Measurements from ENCODE around the gene PRKCB.

PRKCB gene

DNA sequence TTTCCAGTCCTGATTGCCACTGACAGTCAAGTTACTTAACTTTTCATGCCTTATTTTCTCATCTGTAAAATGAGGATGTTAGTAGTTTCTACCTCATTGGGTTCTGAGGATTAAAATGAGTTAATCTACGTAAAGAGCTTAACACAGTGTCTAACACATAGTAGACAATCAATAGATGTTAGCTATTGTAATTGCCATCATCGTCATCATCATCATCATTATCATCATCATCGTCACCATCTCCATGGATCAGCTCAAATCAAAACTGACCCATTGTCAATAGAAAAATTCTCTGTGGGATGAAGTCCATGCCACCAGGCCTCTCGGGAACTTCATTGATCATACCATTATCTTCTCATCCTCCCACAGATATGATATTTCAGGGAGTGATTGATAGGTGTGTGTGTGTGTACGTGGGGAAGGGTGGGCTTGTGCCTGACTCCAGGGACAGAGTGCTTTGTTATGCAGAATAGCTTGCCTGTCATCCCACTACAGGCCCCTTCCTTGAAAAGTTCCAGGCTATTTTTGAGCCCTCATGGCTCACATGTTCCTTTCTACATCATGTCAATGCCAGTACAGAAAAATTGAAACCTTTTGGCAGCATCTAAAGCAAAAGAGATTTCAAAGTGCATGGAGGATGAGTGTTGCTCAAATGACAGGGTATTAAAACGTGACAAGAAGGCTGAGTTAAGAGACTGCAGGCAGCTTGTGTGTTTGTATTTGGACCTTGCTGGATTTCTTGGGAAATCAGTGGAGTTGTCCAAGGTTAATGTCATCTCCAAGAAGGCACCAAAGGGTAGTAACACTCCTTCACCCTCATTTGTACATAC lies 133.9 kb downstream of the PRKCB start:
- DNase-seq, result no peak

DNA sequence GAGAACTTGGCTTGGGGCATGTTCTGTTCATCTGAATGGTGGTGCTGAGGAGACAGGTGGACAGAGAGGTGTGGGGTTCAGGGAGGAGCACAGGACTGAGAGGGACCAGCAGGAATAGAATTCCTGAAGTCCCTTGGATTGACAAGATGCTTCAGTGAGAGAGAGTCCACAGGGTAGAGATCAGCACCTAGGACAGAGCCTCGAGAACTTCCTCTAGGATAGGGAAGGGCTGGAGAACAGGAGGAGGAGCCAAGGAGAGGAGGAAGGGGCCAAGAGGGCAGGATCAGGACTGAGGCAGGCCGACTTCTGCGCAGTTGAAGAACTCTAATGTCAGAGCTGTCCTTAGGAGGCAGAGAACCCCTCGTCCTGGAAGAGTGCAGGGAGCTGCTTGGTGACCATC lies 138.4 kb downstream of the PRKCB start:
- DNase-seq, result no peak

- DNase-seq, result peak in 1 of 2 experiments; percentile 38
Observed at GRCh38 chr16:23975293-23975692, 139.5 kb downstream of the PRKCB start.

- no peak for DNase-seq
Observed at GRCh38 chr16:23976091-23976490, 140.3 kb downstream of the PRKCB start.

GRCh38 chr16:23976524-23976923 lies 140.7 kb downstream of the PRKCB start:
- DNase-seq, result peak in 1 of 2 experiments; percentile 41

DNA sequence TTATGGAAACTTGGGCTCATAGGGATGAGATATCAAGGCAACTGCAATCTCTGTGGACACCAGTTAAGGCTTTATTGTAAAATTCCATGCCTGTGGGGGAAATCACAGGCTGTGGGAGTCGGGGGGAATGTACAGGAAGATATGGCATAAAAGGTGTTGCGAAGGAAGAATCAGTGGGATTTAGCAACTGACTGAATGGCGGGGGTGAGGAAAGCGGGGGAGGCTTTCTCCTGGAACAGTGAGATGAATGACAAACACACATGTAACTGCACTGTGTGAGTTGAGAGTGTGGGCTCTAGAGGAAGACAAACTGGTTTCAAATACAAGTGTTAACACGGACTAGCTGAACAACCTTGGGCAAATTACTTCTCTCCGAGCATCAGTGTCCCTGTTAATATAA lies 143.7 kb downstream of the PRKCB start:
- DNase-seq, result no peak

- no peak for DNase-seq
Observed at GRCh38 chr16:23979982-23980381, 144.2 kb downstream of the PRKCB start.

DNA sequence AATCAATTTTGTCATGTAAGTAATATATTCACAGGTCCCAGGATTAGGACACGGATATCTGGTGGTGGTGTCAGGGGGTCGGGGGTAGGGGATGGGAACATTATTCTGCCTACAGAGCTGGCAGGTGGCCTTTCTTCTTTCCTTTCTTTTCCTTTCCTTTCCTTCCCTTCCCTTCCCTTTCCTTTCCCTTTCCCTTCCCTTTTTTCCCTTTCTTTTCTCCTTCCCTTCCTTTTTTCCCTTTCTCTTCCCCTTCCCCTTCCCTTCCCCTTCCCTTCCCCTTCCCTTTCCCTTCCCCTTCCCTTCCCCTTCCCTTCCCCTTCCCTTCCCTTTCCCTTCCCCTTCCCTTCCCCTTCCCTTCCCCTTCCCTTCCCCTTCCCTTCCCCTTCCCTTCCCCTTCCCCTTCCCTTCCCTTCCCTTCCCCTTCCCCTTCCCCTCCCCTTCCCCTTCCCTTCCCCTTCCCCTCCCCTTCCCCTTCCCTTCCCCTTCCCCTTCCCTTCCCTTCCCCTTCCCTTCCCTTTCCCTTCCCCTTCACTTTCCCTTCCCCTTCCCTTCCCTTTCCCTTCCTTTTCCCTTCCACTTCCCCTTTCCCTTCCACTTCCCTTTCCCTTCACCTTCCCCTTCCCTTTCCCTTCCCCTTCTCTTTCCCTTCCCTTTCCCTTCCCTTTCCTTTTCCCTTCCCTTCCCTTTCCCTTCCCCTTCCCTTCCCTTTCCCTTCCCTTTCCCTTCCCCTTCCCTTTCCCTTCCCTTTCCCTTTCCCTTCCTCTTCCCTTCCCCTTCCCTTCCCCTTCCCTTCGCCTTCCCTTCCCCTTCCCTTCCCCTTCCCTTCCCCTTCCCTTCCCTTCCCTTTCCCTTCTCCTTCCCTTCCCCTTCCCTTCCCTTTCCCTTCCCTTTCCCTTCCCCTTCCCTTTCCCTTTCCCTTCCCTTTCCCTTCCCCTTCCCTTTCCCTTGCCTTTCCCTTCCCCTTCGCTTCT lies 145.9 kb downstream of the PRKCB start:
- no peak for DNase-seq

GRCh38 chr16:23986455-23986854 lies 150.7 kb downstream of the PRKCB start:
- no peak for DNase-seq

DNA sequence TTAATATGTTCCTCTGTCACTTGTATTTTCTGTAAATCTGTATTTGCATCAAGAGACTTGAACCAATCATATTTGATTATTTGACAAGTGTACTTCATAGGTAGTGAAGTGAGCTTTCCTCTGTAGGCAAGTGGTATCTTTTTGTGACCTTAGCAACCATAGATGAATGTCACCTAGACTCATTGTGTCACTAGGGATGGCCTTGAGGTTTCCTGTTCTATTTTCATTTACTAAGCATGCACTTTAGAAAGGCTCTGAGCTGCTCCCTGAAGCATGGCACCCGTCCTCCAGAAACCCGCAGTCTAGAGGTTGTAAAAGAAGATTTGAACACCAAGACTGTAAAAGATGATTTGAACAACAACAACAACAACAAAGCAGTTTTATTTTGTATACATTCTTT lies 151.7 kb downstream of the PRKCB start:
- no peak for DNase-seq

- DNase-seq, result no peak
Observed at GRCh38 chr16:23990507-23990906, 154.7 kb downstream of the PRKCB start.

- DNase-seq, result no peak
Observed at GRCh38 chr16:23991066-23991465, 155.3 kb downstream of the PRKCB start.

DNA sequence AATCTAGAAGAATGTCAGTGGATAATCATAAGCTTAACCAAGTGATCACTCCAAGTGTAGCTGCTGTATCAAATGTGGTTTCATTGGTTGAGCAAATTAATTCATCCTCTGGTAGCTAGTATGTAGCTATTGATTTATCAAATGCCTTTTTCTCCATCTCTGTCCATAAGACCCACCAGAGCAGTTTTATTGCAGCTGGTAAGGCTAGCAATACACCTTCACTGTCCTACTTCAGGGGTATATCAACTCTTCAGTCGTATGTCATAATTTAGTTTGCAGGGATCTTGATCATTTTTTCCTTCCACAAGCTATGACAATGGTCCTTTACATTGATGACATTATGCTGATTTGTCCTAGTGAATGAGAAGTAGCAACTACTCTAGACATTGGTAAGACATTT lies 158.8 kb downstream of the PRKCB start:
- no peak for DNase-seq

GRCh38 chr16:23996258-23996955 lies 160.6 kb downstream of the PRKCB start:
- DNase-seq, result no peak

- no peak for DNase-seq
Observed at GRCh38 chr16:23998771-23999170, 163.0 kb downstream of the PRKCB start.

DNA sequence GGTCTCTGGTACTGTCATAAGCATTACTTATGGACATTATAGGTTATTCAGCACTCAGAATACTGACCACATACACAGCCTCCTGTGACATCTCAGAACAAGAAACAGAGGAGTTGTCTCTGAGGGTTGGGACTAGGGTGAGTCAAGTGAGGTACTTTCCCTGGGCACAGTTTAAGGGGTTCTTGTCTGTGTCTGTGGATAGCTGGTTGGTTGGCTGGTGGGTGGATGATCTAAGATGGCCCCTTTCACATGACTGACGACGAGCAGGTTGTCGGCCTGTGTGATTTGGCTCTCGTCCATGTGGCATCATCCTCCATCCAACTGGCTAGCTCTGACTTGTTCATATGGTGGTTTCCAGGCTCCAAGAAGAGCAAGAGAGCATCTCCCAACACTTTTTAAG lies 163.9 kb downstream of the PRKCB start:
- DNase-seq, result peak; percentile 79 to 83

DNA sequence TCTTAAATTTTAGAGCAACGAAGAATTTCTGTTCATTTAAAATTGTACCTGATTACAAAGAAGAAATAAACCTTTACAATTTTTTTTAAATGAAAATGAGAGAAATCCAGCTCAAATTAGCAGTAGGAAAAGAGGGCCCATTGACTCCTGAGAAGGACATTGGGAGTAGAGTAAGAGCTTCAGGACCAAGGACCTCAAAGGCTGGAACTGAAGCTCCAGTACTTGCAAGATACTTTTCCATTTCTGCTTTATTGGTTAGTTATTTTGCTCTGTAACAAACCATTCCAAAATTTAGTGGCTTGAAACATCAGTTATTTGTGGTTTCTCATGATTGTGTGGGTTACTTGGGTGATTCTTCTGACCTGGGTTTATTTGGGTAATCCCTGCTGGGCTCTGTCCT lies 165.9 kb downstream of the PRKCB start:
- no peak for DNase-seq

DNA sequence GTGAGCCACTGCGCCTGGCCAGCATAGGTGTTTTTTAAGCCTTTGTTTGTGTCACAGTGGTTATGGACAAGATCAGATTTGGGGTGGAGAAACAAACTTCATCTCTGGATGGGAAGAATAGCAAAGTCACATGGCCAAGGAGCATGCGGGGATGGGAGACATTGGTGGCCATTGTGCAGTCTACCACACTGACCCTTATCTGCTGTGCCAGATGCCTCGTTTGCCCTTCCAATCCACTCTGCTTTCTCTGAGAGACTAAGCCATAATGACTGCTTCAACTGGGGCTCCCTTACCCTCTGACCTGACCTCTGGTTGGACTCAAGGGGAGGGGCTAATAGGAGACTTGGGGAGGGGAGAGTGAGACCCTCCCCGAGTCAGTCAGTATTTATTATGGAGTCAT lies 166.8 kb downstream of the PRKCB start:
- no peak for DNase-seq

DNA sequence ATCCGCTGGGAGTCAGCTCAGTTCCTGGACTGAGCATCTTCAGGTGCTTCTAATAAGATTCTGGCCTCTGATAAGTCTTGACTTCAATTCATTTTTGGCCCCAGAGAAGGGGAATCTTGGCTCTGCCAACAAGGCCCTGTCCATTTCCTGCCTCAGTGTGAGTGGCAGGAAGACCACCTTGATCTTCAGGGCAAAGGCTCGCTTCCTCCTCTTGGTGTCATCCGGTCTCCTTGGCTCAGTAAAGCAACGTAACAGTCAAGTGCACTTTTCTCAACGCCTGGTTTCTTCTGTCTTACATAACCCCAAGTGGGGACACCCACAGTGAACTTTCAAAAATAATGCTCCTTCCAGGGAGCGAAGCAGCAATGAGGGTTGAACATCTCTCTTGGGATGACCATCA lies 169.8 kb downstream of the PRKCB start:
- no peak for DNase-seq

DNA sequence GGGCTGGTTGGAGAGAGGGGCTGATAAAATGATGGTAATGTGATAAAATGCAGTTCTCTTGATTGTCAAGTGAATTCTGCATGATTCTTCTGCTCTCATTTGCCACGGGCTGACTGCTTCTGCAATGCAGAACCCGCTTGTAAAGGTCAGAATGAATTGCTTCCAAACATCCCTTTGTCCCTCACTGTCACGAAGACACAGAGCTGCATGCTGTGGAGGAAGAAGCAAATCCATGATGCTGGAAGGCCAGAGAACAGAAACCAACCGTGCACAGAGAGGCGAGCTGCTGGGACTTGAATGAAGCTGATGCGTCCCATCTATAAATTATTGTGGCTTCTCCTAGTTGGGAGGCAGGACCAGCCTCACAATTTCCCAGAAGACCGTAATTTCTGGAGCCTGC lies 171.6 kb downstream of the PRKCB start:
- no peak for DNase-seq

DNA sequence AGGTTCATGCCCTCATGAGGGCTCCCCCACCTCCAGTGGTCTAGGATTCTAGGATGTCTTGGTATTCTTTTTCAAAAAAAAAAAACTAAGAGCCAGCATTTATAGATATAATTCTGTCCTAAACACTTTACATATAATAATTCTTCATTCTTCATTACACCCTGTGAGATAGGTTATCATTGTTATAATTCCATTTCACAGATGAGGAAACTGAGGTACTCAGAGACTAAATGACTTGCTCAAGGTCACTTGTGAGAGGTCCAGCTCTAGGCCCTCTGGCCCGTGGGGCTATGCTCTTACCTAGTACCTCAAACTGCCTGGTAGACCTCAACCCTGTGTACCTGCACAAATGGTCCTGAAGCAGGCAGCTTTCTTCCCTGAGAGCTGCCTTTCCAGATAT lies 172.2 kb downstream of the PRKCB start:
- no peak for DNase-seq

DNA sequence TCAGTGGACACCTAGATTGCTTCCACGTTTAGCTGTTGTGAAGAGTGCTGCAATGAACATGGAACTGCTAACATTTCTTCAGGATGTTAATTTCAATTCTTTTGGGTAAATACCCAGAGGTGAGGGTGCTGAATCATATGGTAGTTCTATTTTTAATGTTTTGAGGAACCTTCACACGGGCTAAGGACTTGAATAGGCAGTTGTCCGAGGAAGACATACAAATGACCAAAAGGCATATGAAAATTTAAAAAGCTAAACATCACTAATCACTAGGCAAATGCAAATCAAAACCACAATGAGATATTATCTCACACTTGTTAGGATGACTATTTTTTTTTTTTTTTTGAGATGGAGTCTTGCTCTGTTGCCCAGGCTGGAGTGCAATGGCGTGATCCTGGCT lies 173.3 kb downstream of the PRKCB start:
- no peak for DNase-seq

GRCh38 chr16:24009955-24010354 lies 174.2 kb downstream of the PRKCB start:
- no peak for DNase-seq

All from activated T-cell treated with anti-CD3 and anti-CD28 coated beads, Interleukin-2, amount 50 U/mL, for 48 hours (primary cell).